Stimulated activated CD4-positive, alpha-beta T cell treated with anti-CD3 and anti-CD28 coated beads, Interleukin-1b, Interleukin-23, amount 100 ng/mL, for 48 hours (primary cell): Measurements from ENCODE around the gene HDGFL2.
"Not testable (repeated sequence)": the region's sequence is repeated elsewhere in the genome, so short reads cannot be mapped to it uniquely, and the experiment has no call there.

Experiments used
- DNase-seq: peaks from one replicate; pipeline ENCODE4 v3.0.0-alpha.2; 2020

Gene HDGFL2

GRCh38 chr19:4537953-4538600 is 66.0 kb downstream of the HDGFL2 start:
- DNase-seq: no peak

GRCh38 chr19:4538601-4538954 is 66.5 kb downstream of the HDGFL2 start:
- DNase-seq: no peak

DNA sequence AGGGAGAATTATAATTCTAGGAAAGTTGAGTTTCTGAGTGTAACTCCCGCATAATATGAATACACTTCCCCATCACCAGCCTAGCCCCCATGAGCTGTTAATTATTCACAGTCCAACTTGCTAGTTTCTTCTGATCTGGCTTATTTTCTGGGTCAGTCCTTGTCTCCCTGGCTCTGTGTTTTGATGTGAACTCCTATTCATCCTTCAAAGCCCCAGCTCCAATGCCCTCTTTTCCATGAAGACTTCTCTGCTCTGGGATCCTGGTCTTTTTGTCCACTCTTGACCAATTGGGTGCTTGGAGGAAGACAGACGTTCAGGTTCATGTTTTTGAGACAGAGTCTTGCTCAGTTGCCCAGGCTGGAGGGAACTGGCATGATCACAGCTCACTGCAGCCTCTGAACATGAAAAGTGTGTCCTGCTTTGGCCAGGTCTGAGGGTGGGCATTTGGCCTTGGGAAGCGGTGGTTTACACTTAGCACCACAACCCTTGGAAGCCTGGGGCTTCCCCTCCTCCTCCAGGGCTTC is 67.1 kb downstream of the HDGFL2 start:
- no peak for DNase-seq

- no peak for DNase-seq
These were observed 67.8 kb downstream of the HDGFL2 start, which contains the start of gene LRG1 for GRCh38 chr19:4539693-4540581. Gene LRG1 (minus strand): TSS chr19:4540036. CDS start chr19:4540013, 23 bp downstream.

GRCh38 chr19:4541114-4541805 is 69.2 kb downstream of the HDGFL2 start:
- DNase-seq: no peak

DNA sequence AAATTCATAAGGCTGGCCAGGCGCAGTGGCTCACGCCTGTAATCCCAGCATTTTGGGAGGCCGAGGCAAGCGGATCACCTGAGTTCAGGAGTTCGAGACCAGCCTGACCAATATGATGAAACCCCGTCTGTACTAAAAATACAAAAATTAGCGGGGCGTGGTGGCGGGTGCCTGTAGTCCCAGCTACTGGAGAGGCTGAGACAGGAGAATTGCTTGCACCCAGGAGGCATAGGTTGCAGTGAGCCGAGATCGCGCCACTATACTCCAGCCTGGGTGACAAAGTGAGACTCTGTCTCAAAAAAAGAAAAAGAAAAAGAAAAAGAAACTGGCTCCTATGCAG is 69.7 kb downstream of the HDGFL2 start:
- DNase-seq: not testable (repeated sequence)

- DNase-seq: no peak
These were observed 71.1 kb downstream of the HDGFL2 start for GRCh38 chr19:4542896-4543841.

DNA sequence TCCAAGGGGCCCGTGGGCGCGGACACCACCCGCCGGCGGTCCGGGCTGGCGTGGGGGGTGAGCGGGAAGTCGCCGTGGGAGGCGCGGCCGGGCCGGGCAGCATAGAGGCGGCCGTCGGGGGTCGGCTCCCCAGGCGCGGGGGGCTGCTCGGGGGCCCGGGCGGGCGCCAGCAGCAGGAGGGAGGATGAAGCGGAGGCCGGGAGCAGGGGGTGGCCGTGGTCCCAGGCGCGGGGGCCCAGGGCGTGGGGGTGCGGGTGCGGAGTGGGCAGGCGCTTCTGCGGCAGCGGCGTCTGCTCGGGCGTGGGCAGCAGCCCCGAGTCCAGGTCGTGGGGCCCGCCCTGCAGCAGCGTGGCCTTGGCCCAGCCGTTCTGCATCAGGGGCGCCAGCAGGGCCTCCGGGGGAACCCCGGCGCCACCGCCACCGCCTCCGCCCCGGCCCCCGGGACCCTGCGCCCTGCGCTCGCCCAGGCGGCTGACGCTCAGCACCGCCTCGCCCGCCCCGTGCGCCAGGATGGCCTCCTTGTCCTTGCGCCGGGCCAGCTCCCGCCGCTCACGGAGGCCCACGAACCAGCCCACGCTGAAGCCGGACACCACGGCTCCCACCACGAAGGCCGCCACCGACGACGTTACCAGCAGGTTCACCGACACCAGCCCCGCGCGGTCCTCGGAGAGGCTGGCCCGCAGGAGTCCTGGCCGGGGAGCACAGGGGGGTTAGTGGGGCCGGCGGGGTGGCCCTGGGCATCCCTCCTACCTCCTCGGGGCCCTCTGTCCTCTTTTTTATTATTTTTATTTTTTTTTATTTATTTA is 71.9 kb downstream of the HDGFL2 start:
- DNase-seq: no peak

DNA sequence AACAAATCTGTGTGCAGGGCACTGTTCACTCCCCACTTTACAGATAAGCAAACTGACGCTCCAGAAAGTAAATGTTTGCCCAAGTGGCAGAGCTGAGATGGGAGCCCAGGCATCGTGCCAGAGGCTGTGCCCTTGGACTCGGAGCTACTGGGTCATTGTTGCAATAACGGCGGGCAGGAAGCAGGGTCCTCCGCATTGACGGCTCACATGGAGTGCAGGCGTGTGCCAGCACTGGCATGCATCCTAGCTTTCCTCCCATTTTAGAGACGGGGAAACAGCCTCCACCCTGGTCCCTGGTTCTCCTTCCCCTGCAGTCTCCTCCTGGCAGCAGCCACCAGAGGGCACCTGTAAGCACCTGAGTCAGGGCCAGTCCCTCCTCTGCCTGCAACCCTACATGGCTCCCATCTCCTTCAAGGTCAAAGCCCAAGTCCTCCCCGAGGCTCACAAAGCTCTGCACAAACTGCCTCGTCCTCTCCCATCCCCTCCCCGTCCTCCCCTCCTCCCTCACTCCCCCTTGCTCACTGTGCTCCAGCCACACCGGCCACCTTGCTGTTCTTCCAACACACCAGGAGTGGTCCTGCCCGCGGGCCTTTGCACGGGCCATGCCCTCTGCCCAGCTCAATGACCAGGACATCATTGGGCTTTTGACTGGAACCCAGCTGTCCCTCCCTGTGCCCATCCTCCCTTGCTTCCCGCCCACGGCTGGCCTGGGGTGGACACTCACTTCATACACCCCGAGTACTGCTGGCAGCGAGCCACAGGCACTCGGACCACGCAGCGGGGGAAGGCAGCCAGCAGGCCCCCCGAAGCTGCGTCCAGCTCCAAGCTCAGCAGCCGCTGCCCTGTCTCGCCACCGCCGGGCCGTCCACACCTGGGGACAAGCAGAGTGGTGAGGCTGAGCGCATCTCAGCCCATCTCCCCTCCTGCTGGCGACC is 75.5 kb downstream of the HDGFL2 start:
- DNase-seq: peak; percentile 24

GRCh38 chr19:4548238-4548584 is 76.1 kb downstream of the HDGFL2 start:
- DNase-seq: no peak

- no peak for DNase-seq
These were observed 77.9 kb downstream of the HDGFL2 start for GRCh38 chr19:4550018-4550417.

GRCh38 chr19:4550479-4551050 is 78.5 kb downstream of the HDGFL2 start:
- no peak for DNase-seq
